ENCODE measurements around the gene NAMPT.

The NAMPT gene

DNA sequence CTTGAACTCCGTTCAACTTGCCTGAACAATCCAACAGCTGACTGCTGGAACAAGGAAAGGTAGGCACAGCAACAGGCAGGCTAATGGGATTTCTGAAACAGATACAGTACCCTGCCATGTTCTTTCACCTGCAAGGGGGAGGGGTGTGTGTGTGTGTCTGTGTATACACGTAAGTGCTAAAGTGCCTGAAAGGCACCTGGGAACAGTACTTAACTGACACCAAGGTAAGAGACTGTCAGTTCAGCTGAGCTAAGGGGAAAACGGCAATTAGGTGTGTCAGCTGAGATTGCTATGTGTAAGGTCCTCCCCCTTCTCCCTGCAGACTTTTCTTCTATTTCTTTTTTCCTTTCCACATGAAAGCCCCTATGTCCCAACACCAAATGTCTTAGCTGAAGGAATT, 27.0 kb downstream of the NAMPT start:
- DNase-seq (ENCODE audit: low read depth): no peak
- H3K4me3 ChIP-seq (ENCODE audit: low read length): no peak overlapping the region
- TF ChIP-seq CTCF (conservative IDR thresholded peaks at IDR 0.05; ENCODE audit: low read depth, low read length): no peak

DNA sequence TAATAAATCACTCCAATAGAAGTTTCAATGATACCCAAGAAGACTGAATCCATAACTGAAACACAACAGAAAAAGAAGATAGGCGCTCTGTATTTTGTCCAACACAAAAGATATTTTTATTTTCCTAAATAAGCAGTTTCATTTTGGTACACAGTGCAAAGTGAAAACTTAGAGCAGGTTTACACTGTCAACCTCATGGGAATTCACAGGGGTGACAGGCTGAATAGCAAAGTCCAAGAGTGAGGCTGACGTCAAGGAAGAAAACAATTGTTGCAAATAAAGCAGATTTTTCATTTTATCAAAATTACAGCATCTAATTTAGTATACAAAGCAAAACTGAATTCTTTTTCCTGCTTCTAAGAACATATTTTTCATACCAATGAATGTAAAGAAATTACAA, 28.6 kb downstream of the NAMPT start:
- TF ChIP-seq CTCF (conservative IDR thresholded peaks at IDR 0.05; ENCODE audit: low read depth, low read length): no peak
- DNase-seq (ENCODE audit: low read depth): no peak

DNA sequence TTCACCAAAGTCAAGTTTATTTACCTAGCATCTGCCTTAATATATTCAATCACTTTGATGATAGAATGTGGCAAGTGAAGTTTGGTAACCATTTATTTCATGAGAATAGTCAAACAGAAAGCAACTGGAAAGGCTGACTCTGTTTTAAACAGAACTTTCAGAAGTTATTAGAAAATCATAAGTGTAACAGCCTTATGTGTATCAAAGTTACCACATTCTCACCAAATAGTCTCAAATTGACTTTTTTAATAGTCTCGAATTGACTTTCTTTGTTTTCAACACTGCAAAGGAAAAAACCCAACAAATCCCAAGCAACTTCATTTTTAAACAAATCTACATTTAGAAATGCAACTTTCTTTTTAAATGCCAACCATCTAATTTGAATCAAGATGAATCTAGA, 29.5 kb downstream of the NAMPT start:
- no peak for TF ChIP-seq CTCF (conservative IDR thresholded peaks at IDR 0.05; ENCODE audit: low read depth, low read length)
- DNase-seq (ENCODE audit: low read depth): no peak
- no peak overlapping the region for H3K4me3 ChIP-seq (ENCODE audit: low read length)

More for the DNA sequence above, 28.6 kb downstream of the NAMPT start:
- no peak overlapping the region for H3K4me3 ChIP-seq (ENCODE audit: low read length)

GRCh38 chr7:106254525-106255116, 30.2 kb downstream of the NAMPT start:
- TF ChIP-seq CTCF (conservative IDR thresholded peaks at IDR 0.05; ENCODE audit: low read depth, low read length): no peak

DNA sequence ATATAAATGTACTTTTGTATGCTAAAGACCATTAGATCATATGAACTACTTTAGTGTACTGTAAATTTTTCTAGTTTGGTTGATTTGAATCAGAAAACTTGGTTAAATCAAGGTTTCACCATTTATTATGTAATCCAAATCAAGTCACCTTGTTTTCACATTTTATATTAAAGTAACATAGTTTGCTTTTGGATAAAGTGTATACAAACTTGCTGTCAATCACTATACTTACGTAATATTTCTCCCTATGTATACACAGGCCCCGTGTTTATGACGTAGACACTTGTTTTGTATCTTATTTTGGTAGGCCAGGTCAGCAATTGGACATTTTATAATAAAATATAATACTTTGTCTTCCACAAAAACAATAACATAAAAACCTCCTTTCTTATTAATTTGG, 32.2 kb downstream of the NAMPT start:
- no peak for DNase-seq (ENCODE audit: low read depth)
- no peak for TF ChIP-seq CTCF (conservative IDR thresholded peaks at IDR 0.05; ENCODE audit: low read depth, low read length)

More at GRCh38 chr7:106254525-106255116, 30.2 kb downstream of the NAMPT start:
- no peak for DNase-seq (ENCODE audit: low read depth)
- H3K4me3 ChIP-seq (ENCODE audit: low read length): no peak overlapping the region

GRCh38 chr7:106249488-106249887, 35.3 kb downstream of the NAMPT start:
- DNase-seq (ENCODE audit: low read depth): no peak
- TF ChIP-seq CTCF (conservative IDR thresholded peaks at IDR 0.05; ENCODE audit: low read depth, low read length): no peak
- no peak overlapping the region for H3K4me3 ChIP-seq (ENCODE audit: low read length)

More for the DNA sequence above, 32.2 kb downstream of the NAMPT start:
- H3K4me3 ChIP-seq (ENCODE audit: low read length): no peak overlapping the region

- TF ChIP-seq CTCF (conservative IDR thresholded peaks at IDR 0.05; ENCODE audit: low read depth, low read length): no peak
- DNase-seq (ENCODE audit: low read depth): no peak
- no peak overlapping the region for H3K4me3 ChIP-seq (ENCODE audit: low read length)
Measured at GRCh38 chr7:106248600-106248999, 36.2 kb downstream of the NAMPT start.
